Measurements from ENCODE around the gene CLTA.

DNA sequence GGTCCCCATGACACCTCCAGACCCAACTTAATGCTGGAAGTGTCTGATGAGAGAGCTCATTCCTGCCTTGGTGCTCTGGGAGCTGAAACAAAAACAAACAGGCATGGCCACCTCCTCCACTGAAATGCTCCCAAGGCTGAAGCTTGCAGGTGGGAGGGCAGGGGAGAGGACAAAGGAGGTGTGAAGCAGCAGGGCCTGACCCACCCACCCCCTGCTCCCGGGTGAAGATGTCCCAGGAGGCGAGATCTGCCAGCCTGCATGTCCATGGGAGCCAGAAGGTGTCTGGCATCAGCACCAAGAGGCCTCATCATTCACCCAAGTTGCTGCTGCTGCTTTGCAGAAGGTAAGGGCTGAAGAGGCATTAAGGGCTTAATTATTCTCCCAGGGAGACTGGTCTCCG lies 25.7 kb upstream of the CLTA start:
- no peak for TF ChIP-seq POLR2A (IDR thresholded peaks at IDR 0.05)
- TF ChIP-seq, protein P1, sequence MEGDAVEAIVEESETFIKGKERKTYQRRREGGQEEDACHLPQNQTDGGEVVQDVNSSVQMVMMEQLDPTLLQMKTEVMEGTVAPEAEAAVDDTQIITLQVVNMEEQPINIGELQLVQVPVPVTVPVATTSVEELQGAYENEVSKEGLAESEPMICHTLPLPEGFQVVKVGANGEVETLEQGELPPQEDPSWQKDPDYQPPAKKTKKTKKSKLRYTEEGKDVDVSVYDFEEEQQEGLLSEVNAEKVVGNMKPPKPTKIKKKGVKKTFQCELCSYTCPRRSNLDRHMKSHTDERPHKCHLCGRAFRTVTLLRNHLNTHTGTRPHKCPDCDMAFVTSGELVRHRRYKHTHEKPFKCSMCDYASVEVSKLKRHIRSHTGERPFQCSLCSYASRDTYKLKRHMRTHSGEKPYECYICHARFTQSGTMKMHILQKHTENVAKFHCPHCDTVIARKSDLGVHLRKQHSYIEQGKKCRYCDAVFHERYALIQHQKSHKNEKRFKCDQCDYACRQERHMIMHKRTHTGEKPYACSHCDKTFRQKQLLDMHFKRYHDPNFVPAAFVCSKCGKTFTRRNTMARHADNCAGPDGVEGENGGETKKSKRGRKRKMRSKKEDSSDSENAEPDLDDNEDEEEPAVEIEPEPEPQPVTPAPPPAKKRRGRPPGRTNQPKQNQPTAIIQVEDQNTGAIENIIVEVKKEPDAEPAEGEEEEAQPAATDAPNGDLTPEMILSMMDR (IDR thresholded peaks at IDR 0.05) = no peak

Data from heart left ventricle (tissue), 13 donors.